Endothelial cell of umbilical vein (primary cell): ENCODE results near the gene DUSP16.

ENCODE experiments used
- EZH2 ChIP-seq: IDR thresholded peaks from 2 replicates; pipeline ENCODE4 v1.6.1; 2012; ENCODE audit warnings: borderline replicate concordance, low read depth, mild to moderate bottlenecking, moderate library complexity, low read length, inconsistent platforms; ENCODE audit not compliant: severe bottlenecking
- FOS ChIP-seq: IDR thresholded peaks from 2 replicates; pipeline ENCODE4 v1.6.1; 2011; ENCODE audit warnings: mild to moderate bottlenecking, low read length, moderate library complexity, borderline replicate concordance; ENCODE audit not compliant: insufficient read depth
- GATA2 ChIP-seq: IDR thresholded peaks from 2 replicates; pipeline ENCODE4 v1.7.0; 2011; ENCODE audit warnings: low read depth, mild to moderate bottlenecking, moderate library complexity, mixed read lengths, low read length; ENCODE audit not compliant: insufficient read length, insufficient read depth
- POLR2A ChIP-seq: IDR thresholded peaks from 2 replicates; pipeline ENCODE4 v1.6.1; 2012; ENCODE audit warnings: low read depth, mild to moderate bottlenecking, control low read depth, low read length
- TF ChIP-seq, protein P1 (sequence below), 2 donors: IDR thresholded peaks; 1 replicate in 1 of 2; 2 replicates in 1 of 2; pipeline ENCODE4 v1.5.1; 2011; ENCODE audit warnings: low read length in 2 of 2, mild to moderate bottlenecking in 2 of 2, moderate library complexity in 2 of 2, control low read depth in 1 of 2, inconsistent platforms in 1 of 2, low read depth in 1 of 2; ENCODE audit not compliant: insufficient read depth in 1 of 2; ENCODE audit errors: extremely low read depth in 1 of 2
- TF ChIP-seq, protein P2 (sequence below): IDR thresholded peaks from 2 replicates; pipeline ENCODE4 v1.6.1; 2011; ENCODE audit not compliant: insufficient read depth, insufficient read length

DNA sequence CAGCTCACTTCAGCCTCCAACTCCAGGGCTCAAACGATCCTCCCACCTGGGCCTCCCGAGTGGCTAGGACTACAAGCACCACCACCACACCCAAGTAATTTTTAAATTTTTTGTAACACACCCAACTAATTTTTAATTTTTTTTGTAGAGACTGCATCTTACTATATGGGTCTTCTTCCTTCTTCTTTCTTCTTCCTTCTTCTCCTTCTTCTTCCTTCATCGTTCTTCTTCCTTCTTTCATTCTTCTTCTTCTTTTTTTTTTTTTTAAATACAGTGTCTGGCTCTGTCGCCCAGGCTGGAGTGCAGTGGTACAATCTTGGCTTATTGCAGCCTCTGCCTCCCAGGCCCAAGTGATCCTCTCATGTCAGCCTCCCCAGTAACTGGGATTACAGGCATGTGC lies 48.0 kb upstream of the DUSP16 start:
- TF ChIP-seq GATA2 (no peak), FOS (no peak), EZH2 (no peak), POLR2A (no peak)
- TF ChIP-seq, protein P1, sequence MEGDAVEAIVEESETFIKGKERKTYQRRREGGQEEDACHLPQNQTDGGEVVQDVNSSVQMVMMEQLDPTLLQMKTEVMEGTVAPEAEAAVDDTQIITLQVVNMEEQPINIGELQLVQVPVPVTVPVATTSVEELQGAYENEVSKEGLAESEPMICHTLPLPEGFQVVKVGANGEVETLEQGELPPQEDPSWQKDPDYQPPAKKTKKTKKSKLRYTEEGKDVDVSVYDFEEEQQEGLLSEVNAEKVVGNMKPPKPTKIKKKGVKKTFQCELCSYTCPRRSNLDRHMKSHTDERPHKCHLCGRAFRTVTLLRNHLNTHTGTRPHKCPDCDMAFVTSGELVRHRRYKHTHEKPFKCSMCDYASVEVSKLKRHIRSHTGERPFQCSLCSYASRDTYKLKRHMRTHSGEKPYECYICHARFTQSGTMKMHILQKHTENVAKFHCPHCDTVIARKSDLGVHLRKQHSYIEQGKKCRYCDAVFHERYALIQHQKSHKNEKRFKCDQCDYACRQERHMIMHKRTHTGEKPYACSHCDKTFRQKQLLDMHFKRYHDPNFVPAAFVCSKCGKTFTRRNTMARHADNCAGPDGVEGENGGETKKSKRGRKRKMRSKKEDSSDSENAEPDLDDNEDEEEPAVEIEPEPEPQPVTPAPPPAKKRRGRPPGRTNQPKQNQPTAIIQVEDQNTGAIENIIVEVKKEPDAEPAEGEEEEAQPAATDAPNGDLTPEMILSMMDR (IDR thresholded peaks at IDR 0.05; ENCODE audit: extremely low read depth in 1 of 2, insufficient read depth in 1 of 2, low read depth in 1 of 2, low read length in 2 of 2), result no peak
- TF ChIP-seq, protein P2, sequence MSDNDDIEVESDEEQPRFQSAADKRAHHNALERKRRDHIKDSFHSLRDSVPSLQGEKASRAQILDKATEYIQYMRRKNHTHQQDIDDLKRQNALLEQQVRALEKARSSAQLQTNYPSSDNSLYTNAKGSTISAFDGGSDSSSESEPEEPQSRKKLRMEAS, result no peak
